Measurements from ENCODE around the gene OR10C1. TPM values are rescaled to one million over a fixed set of nuclear protein-coding genes. Genes with fewer than 3 reads are reported as not detected.

OR10C1 gene
- total RNA-seq, 1 experiment from 2014 or later = not detected

GRCh38 chr6:29461021-29461814 lies 22.1 kb downstream of the OR10C1 start:
- no peak for DNase-seq
- Mint-ChIP-seq H3K36me3 (ENCODE audit: insufficient read depth in 1 of 3, low read depth in 3 of 3) (no peaks in the 10 kb centered on the region), H3K27me3 (ENCODE audit: low read depth) (no peaks in the 10 kb centered on the region; the same call in 1 of the 2 replicates), H3K4me1 (peaks cover 3% of the 10 kb centered on the region in 2 experiments; a peak in 3 of 4 replicates), H3K27ac (no peak overlapping the region), H3K9me3 (peaks cover 0 to 2% of the 10 kb centered on the region in 2 experiments; a peak in 3 of 5 replicates), H3K4me3 (no peak overlapping the region)
- Histone ChIP-seq H3T11ph (ENCODE audit: low read length) (no peak overlapping the region), H3K4ac (ENCODE audit: low read depth, low read length) (no peak overlapping the region), H2AFZ (ENCODE audit: low read length) (no peak overlapping the region), H2AK5ac (ENCODE audit: insufficient read length, low read length) (no peak overlapping the region), H3K56ac (ENCODE audit: insufficient read length, low read depth, low read length) (no peak overlapping the region), H3K27ac (ENCODE audit: insufficient read length, low read depth, low read length) (no peak overlapping the region), H3K79me2 (ENCODE audit: insufficient read depth, low read length) (no peaks in the 10 kb centered on the region), H3K9me3 (ENCODE audit: control insufficient read depth, low read depth, low read length) (no peaks in the 10 kb centered on the region), H2BK5ac (ENCODE audit: insufficient read length, low read length) (no peak overlapping the region), H3K79me1 (ENCODE audit: insufficient read depth, low read depth, low read length, poor library complexity, severe bottlenecking) (no peaks in the 10 kb centered on the region), H3K9ac (ENCODE audit: extremely low read depth, insufficient read length, low read length) (no peak overlapping the region), H4K5ac (ENCODE audit: insufficient read length, low read depth, low read length) (no peak overlapping the region), H2BK12ac (ENCODE audit: insufficient read length, low read depth, low read length) (no peak overlapping the region), H3K23me2 (ENCODE audit: insufficient read length, low read depth, low read length, poor library complexity, severe bottlenecking) (no peaks in the 10 kb centered on the region), H3K27me3 (ENCODE audit: insufficient read depth, low read length) (no peaks in the 10 kb centered on the region), H4K20me1 (ENCODE audit: control insufficient read depth, insufficient read depth, insufficient read length) (no peaks in the 10 kb centered on the region), H3K4me2 (ENCODE audit: insufficient read depth, insufficient read length, low read length) (no peak overlapping the region), H2BK20ac (ENCODE audit: low read depth, low read length, poor library complexity, severe bottlenecking) (no peak overlapping the region), H2BK120ac (ENCODE audit: low read depth, low read length, poor library complexity, severe bottlenecking) (no peak overlapping the region), H4K8ac (replicated peaks; ENCODE audit: insufficient read length, low read depth, low read length) (no peak overlapping the region), H3K14ac (ENCODE audit: insufficient read depth, low read length) (no peak overlapping the region), H3K23ac (ENCODE audit: insufficient read length, low read depth, low read length) (no peak overlapping the region), H3K4me1 (ENCODE audit: insufficient read depth, low read length) (0 out of 2 replicates have a peak, but pooled peaks cover 4% of the 10 kb centered on the region), H3K18ac (ENCODE audit: insufficient read length, low read depth, low read length) (no peak overlapping the region), H2BK15ac (ENCODE audit: low read depth, low read length) (no peak overlapping the region), H4K91ac (ENCODE audit: insufficient read length, low read depth, low read length) (no peak overlapping the region)
- no CpG with 5 or more reads among the region's 5 CpGs for WGBS (ENCODE audit: extremely low coverage, insufficient read length, low lambda C conversion rate)
- no peak for TF ChIP-seq CTCF (conservative IDR thresholded peaks at IDR 0.05)
